IPS-18c (cell line): ENCODE measurements around the gene ADAMTS18.
A peak's percentile ranks its signal among the peaks of the same experiment; 100 is the strongest.
"Not testable (repeated sequence)": the region's sequence is repeated elsewhere in the genome, so short reads cannot be mapped to it uniquely, and the experiment has no call there.

Experiments used
- H3K4me3 ChIP-seq: 2 replicates; pipeline ENCODE4 v1.7.0; 2013; ENCODE audit warnings: low read depth, mild to moderate bottlenecking, low read length, moderate library complexity; ENCODE audit not compliant: insufficient read depth
- H3K9me3 ChIP-seq: one replicate; pipeline ENCODE4 v1.6.1; 2013; ENCODE audit warnings: mild to moderate bottlenecking, low read length, moderate library complexity; ENCODE audit not compliant: control insufficient read depth, insufficient read depth

ADAMTS18 gene

GRCh38 chr16:77282345-77282744, 152.5 kb downstream of the ADAMTS18 start:
- no peaks in the 10 kb centered on the region for H3K9me3 ChIP-seq
- no peak overlapping the region for H3K4me3 ChIP-seq

GRCh38 chr16:77279316-77279715, 155.5 kb downstream of the ADAMTS18 start:
- not testable (repeated sequence) for H3K9me3 ChIP-seq, H3K4me3 ChIP-seq

- H3K9me3 ChIP-seq = no peaks in the 10 kb centered on the region
Observed at GRCh38 chr16:77277571-77277970, 157.3 kb downstream of the ADAMTS18 start.

GRCh38 chr16:77277141-77277540, 157.7 kb downstream of the ADAMTS18 start:
- H3K9me3 ChIP-seq = no peaks in the 10 kb centered on the region
- H3K4me3 ChIP-seq = no peak overlapping the region

More at GRCh38 chr16:77277571-77277970, 157.3 kb downstream of the ADAMTS18 start:
- no peak overlapping the region for H3K4me3 ChIP-seq

GRCh38 chr16:77276661-77277060, 158.2 kb downstream of the ADAMTS18 start:
- Histone ChIP-seq H3K4me3 (no peak overlapping the region), H3K9me3 (no peaks in the 10 kb centered on the region)

- H3K4me3 ChIP-seq, H3K9me3 ChIP-seq: not testable (repeated sequence)
Observed at GRCh38 chr16:77275303-77275702, 159.5 kb downstream of the ADAMTS18 start.

GRCh38 chr16:77273815-77274214, 161.0 kb downstream of the ADAMTS18 start:
- no peak overlapping the region for H3K4me3 ChIP-seq
- no peaks in the 10 kb centered on the region for H3K9me3 ChIP-seq

- Histone ChIP-seq H3K9me3 (no peaks in the 10 kb centered on the region), H3K4me3 (no peak overlapping the region)
Observed at GRCh38 chr16:77271532-77272426, 163.1 kb downstream of the ADAMTS18 start.

- not testable (repeated sequence) for H3K9me3 ChIP-seq
Observed at GRCh38 chr16:77266185-77266584, 168.6 kb downstream of the ADAMTS18 start.

GRCh38 chr16:77262971-77263370, 171.9 kb downstream of the ADAMTS18 start:
- no peaks in the 10 kb centered on the region for H3K9me3 ChIP-seq
- H3K4me3 ChIP-seq = no peak overlapping the region

More at GRCh38 chr16:77266185-77266584, 168.6 kb downstream of the ADAMTS18 start:
- not testable (repeated sequence) for H3K4me3 ChIP-seq

GRCh38 chr16:77250400-77250799, 184.4 kb downstream of the ADAMTS18 start:
- Histone ChIP-seq H3K4me3 (no peak overlapping the region), H3K9me3 (no peaks in the 10 kb centered on the region)

GRCh38 chr16:77246150-77246549, 188.7 kb downstream of the ADAMTS18 start:
- no peaks in the 10 kb centered on the region for H3K9me3 ChIP-seq
- no peak overlapping the region for H3K4me3 ChIP-seq

GRCh38 chr16:77242471-77242870, 192.4 kb downstream of the ADAMTS18 start:
- H3K9me3 ChIP-seq = not testable (repeated sequence)

GRCh38 chr16:77238593-77238992, 196.2 kb downstream of the ADAMTS18 start:
- no peaks in the 10 kb centered on the region for H3K9me3 ChIP-seq
- no peak overlapping the region for H3K4me3 ChIP-seq

More at GRCh38 chr16:77242471-77242870, 192.4 kb downstream of the ADAMTS18 start:
- H3K4me3 ChIP-seq = not testable (repeated sequence)

- peak overlapping the region; percentile 17; the same call in 1 of the 2 replicates for H3K4me3 ChIP-seq
- no peaks in the 10 kb centered on the region for H3K9me3 ChIP-seq
Observed at GRCh38 chr16:77236063-77236511, 198.7 kb downstream of the ADAMTS18 start.

GRCh38 chr16:77234611-77235010, 200.2 kb downstream of the ADAMTS18 start:
- Histone ChIP-seq H3K4me3 (no peak overlapping the region), H3K9me3 (no peaks in the 10 kb centered on the region)

GRCh38 chr16:77233799-77234519, 200.9 kb downstream of the ADAMTS18 start:
- H3K9me3 ChIP-seq = no peaks in the 10 kb centered on the region
- H3K4me3 ChIP-seq = no peak overlapping the region
